HG03108 (cell line): ENCODE results near the gene ISM2.

Experiments
- ATAC-seq: cut with Tn5 transposase; IDR thresholded peaks from one replicate; pipeline ENCODE4 v1.9.1; 2021; ENCODE audit warnings: moderate library complexity; ENCODE audit not compliant: unreplicated experiment

The ISM2 gene

GRCh38 chr14:77470224-77470870, 28.3 kb downstream of the ISM2 start:
- ATAC-seq, result no peak

- no peak for ATAC-seq
Measured at GRCh38 chr14:77469539-77469938, 29.1 kb downstream of the ISM2 start.

- ATAC-seq, result no peak
Measured at GRCh38 chr14:77469067-77469505, 29.5 kb downstream of the ISM2 start.

DNA sequence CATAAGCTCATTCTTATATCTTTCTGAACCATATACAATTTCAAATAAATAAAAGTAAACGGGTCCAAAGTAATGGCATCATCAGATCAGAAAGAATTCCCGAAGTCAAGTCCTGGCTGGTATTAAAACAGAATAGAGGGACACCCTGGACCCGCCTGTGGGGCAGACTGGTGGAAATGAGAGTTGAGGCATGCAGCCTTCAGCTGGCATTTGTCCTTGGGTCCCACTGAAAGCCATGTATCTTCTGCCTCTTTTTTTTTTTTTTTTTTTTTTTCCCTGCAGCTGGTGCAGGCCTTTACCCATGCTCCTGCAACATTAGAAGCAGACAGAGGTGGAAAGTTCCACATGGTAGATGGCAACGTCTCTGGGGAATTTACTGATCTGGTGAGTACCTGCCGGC, 30.8 kb downstream of the ISM2 start:
- no peak for ATAC-seq

GRCh38 chr14:77459072-77459723, 39.4 kb downstream of the ISM2 start:
- no peak for ATAC-seq

DNA sequence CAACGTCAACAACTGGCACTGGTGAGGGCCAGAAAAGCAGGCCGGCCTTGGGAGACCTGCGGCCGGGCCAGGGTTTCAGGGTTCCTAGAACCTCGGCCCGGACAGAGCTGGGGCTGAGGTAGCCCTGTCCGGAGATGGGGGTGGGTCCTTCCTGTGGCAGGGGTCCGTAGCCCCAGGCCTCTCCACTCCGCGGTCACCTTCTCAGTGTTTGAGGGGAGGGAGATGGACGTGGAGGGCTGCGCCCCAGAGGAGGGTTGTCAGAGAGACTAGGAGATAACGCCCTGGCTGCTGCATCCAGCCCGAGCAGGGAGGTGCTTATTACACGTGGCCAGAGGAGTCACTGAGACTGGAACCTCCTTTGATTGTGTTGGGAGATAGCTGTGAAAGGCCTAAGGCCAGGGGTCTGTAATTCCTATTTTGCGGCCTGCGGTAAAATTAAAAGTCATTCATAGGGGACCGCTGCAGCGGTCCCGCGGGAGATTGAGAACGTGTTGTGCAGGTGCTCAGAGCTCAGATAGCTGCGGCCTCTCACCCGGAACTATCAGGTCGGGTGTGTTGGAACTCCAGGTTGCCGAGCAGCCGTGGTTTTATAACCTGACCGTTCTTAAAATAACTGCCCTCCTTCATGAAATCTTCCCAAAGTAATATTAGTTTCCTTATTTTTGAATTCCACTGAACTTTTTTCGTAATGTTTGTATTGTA, 40.2 kb downstream of the ISM2 start:
- peak; percentile 7 for ATAC-seq

GRCh38 chr14:77457522-77458248, 40.9 kb downstream of the ISM2 start, which contains the start of the genes AHSA1 and VIPAS39:
AHSA1 (plus strand) TSS chr14:77458093; CDS start chr14:77458190, 97 bp downstream.
VIPAS39 (minus strand) TSS chr14:77457601; CDS start chr14:77454102, 3,499 bp downstream.
- ATAC-seq, result peak; percentile 90

- peak; percentile 8 for ATAC-seq
Measured at GRCh38 chr14:77457115-77457521, 41.5 kb downstream of the ISM2 start.

GRCh38 chr14:77455966-77456640, 42.5 kb downstream of the ISM2 start:
- ATAC-seq, result no peak

- no peak for ATAC-seq
Measured at GRCh38 chr14:77442196-77442595, 56.4 kb downstream of the ISM2 start.

- ATAC-seq, result no peak
Measured at GRCh38 chr14:77439861-77440260, 58.8 kb downstream of the ISM2 start.

DNA sequence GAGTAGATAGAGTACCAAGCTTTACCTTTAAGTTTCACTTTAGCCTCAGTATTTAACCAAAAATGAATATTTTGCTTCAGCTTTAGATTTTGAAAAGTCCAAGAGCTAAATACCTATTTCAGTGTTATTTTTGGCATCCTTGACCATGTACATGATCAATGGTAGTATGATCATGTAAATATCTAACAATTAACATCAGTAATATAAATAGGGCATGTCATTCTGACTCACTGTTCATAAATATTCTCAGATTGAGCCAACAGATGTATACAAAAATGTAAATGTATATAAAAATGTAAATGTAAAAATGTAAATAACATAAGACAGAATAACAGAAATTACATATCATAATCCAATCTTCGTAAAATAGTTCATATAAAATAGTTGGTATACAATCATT, 60.0 kb downstream of the ISM2 start:
- ATAC-seq, result no peak

DNA sequence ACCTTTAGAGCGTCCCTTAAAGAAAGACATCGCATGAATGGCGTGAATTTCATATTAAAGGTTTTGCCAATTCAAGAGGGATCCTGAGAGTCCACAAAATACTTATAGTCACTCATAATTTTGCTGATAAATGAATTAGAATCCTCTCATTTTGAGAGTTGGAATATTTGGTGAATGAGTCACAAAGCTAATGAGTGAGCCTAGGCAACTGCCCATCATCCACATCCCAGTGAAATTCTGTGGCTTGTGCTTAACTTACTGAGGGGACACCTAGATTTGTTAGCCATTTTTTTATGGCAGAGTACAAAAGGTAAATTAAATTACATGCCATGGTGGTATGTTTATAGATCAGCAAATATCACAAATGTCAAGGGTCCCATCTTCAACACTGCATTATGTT, 62.6 kb downstream of the ISM2 start:
- ATAC-seq, result no peak

DNA sequence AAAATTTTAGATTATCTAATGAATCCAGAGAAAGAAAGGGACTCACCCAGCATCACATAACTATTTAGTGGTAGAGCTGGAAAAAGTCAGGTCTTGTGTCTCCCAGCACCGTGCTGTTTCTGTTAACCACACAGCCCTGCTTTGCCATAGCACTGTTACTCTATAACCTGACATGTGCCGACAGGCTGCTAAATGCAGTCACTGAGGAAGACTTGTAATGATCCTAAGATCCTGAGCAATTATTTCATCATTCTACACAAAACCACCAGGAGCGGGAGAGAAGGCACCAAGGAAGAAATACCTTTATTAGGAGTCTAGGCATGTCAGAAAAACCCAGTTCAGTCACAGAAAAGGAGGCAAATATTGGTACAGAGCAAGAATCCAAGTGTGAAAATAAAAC, 72.2 kb downstream of the ISM2 start:
- no peak for ATAC-seq

DNA sequence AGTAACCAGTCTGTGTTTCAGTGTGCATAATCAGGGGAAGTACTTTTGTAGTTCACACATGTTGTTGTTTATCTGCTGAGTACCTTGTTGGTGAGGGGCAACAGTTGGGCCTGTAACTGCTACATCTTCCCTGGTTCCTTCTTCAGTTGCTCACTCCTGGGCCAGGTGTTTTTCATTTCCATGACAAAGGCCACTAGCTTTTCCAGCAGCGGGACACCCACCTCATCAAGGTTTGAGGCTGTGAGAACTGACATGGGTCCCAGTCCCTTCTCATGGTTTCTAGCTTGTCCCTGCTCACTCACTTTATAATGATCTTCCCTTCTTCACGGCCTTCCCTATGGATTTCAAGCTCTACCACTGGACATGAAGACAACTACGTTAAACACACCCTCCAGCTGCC, 73.8 kb downstream of the ISM2 start:
- no peak for ATAC-seq
